Activated CD4-positive, alpha-beta T cell treated with anti-CD3 and anti-CD28 coated beads for 1 hour (primary cell): Measurements from ENCODE around the gene POLE2.
A peak's percentile ranks its signal among the peaks of the same experiment; 100 is the strongest.

ENCODE experiments used
- DNase-seq: peaks from one replicate; pipeline ENCODE4 v3.0.0-alpha.2; 2020

Gene POLE2

GRCh38 chr14:49615776-49616175 lies 72.2 kb downstream of the POLE2 start:
- no peak for DNase-seq

DNA sequence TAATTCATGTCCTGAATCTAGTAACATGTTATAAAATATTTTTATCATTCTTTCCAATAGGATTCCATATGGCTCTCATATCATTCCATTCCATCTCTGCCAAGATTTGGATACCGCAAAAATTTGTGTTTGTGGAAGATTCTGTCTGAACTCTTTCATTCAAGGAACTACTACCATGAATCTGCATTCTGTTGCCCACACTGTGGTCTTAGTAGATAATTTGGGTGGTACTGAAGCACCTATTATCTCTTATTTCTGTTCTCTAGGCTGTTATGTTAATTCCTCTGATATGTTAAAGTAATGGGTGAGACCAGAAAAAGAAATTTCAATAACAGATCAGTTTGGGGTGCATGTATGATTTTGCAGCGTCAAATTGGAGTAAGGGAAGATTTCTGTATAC lies 73.8 kb downstream of the POLE2 start:
- DNase-seq, result no peak

DNA sequence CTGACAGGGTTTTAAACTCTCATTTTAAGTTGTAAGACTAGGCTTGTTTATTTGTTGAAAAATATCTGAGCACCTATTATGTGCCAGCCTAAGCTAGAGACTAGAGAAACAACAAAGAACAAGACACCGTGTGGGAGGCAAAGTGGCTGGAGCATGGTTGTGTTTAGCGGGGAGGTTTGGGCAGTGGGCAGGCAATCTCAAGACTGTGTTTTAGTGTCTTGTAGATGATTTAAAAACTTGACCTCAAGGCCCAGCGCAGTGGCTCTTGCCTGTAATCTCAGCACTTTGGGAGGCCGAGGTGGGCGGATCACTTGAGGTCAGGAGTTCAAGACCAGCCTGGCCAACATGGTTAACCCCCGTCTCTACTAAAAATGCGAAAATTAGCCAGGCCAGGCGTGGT lies 75.3 kb downstream of the POLE2 start:
- DNase-seq, result no peak

GRCh38 chr14:49612251-49612650 lies 75.8 kb downstream of the POLE2 start:
- DNase-seq, result no peak

GRCh38 chr14:49607583-49607982 lies 80.4 kb downstream of the POLE2 start:
- no peak for DNase-seq

- DNase-seq, result peak; percentile 74
Observed at GRCh38 chr14:49598485-49599300, 89.3 kb downstream of the POLE2 start, which contains the start of gene LRR1. LRR1 (plus strand) TSS chr14:49598940; CDS start chr14:49599021, 81 bp downstream.

DNA sequence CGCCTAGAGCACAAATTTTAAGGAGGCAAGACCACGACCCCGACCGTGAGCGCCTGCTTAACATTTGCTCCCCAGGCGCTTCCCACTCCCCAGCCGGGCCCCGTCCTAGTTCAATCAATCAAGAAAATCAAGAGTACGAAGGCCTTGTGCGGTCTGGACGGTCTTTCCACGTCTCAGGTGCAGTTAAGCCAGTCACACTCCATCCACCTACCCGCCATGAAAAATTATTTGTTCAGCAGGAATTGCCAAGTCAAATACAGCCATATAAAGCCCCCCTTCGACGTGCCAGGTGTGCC lies 89.9 kb downstream of the POLE2 start:
- no peak for DNase-seq

- DNase-seq, result no peak
Observed at GRCh38 chr14:49594347-49595091, 93.5 kb downstream of the POLE2 start.
